Colonic mucosa (tissue), 4 donors: ENCODE measurements around the gene KCNH8. TPM values are rescaled to one million over a fixed set of nuclear protein-coding genes. Genes with fewer than 3 reads are reported as not detected.

ENCODE experiments used
- DNase-seq: peaks from one replicate; pipeline ENCODE4 v3.0.0-alpha.2; 2020
- H3K27ac ChIP-seq: fragments of 200-600 bp; one replicate; pipeline ENCODE4 v1.8.0; 2021
- H3K27me3 ChIP-seq: fragments of 200-600 bp; one replicate; pipeline ENCODE4 v1.8.0; 2021
- H3K36me3 ChIP-seq: fragments of 200-600 bp; one replicate; pipeline ENCODE4 v1.8.0; 2021
- H3K4me1 ChIP-seq: fragments of 200-600 bp; one replicate; pipeline ENCODE4 v1.8.0; 2021; ENCODE audit warnings: mild to moderate bottlenecking
- H3K4me3 ChIP-seq: fragments of 200-600 bp; one replicate; pipeline ENCODE4 v1.8.0; 2021
- H3K9ac ChIP-seq, 2 donors: one replicate each; pipeline ENCODE4 v1.7.0; 2013; ENCODE audit warnings: control low read depth in 2 of 2, low read depth in 2 of 2, low read length in 2 of 2
- H3K9me3 ChIP-seq: fragments of 200-600 bp; one replicate; pipeline ENCODE4 v1.8.0; 2021
- intact Hi-C: fragments of 100-400 bp; cut with DNase I; formaldehyde crosslinking; loops from one replicate; pipeline ENCODE4 v1.14.1; 2022
- microRNA-seq: library from miRNA; unstranded; fragments of <30 nt; microRNA quantifications from one replicate; pipeline ENCODE4, GENCODE V29; 2019
- total RNA-seq, 2 donors: library from RNA; stranded (reverse); fragmentation: NEBNext Ultra II Directional in 1 of 2; extraction: Animal tissue kit (Norgen Biotek cat#: 25700) in 1 of 2; gene quantifications; one replicate each; pipeline ENCODE4 v1.2.1, GENCODE V29; 2021
- TF ChIP-seq, protein P1 (sequence below): fragments of 200-600 bp; IDR thresholded peaks from one replicate; pipeline ENCODE4 v1.8.0; 2022; ENCODE audit warnings: antibody characterized with exemption, mild to moderate bottlenecking
- donor health status: healthy.
- donor health status: DM: no; HTN: no; CAD: no.
- donor health status: DM: no; HTN: no; CAD: no.

KCNH8 gene
- total RNA-seq, 2 donors from 2014 or later, result 0.77 TPM

DNA sequence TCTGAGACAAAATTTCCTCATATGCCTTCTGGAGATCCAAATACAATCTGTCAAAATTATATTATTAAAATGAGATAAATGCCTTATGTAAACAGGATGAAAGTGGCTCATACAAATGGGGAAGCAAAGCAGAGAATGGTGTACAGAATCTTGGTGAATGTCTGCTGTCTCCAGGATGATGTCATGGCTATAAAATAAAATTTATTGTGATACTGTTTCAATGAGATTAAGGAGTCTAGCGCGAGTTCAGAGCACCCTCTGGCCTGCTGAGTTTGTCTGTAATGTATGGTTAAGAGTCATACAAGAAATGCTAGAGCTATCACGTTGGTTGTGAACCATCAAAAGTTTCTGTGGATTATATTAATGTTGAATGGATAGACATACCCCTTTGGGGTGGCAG, 426.0 kb downstream of the KCNH8 start:
- H3K27ac ChIP-seq, result no peak overlapping the region
- intact Hi-C loops, result no loop called here

DNA sequence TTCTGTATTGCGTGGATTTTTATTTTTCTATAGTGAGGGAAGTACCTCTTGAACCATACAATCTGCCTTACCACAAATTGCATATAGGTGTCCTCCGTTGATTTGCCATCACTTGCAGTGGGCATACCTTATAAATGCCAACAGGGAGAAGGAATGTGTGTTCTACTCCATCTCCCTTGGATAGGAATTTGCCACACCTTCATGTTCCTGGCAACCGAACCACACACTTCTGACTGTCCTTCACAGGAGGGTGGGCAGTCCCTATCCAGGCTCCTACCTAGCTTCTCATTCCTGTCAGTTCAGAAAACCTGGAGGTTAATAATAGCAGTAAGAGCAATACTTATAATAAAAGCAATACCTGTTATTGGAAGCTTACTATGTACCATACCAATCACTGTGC, 428.0 kb downstream of the KCNH8 start:
- TF ChIP-seq, protein P1, sequence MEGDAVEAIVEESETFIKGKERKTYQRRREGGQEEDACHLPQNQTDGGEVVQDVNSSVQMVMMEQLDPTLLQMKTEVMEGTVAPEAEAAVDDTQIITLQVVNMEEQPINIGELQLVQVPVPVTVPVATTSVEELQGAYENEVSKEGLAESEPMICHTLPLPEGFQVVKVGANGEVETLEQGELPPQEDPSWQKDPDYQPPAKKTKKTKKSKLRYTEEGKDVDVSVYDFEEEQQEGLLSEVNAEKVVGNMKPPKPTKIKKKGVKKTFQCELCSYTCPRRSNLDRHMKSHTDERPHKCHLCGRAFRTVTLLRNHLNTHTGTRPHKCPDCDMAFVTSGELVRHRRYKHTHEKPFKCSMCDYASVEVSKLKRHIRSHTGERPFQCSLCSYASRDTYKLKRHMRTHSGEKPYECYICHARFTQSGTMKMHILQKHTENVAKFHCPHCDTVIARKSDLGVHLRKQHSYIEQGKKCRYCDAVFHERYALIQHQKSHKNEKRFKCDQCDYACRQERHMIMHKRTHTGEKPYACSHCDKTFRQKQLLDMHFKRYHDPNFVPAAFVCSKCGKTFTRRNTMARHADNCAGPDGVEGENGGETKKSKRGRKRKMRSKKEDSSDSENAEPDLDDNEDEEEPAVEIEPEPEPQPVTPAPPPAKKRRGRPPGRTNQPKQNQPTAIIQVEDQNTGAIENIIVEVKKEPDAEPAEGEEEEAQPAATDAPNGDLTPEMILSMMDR, result no peak

More for the DNA sequence above, 426.0 kb downstream of the KCNH8 start:
- Histone ChIP-seq H3K4me1 (no peaks in the 10 kb centered on the region), H3K9me3 (no peaks in the 10 kb centered on the region), H3K27me3 (no peaks in the 10 kb centered on the region), H3K36me3 (no peaks in the 10 kb centered on the region), H3K9ac (no peak overlapping the region), H3K4me3 (no peak overlapping the region)
- TF ChIP-seq, protein P1, result no peak
- DNase-seq, result no peak

More for the DNA sequence above, 428.0 kb downstream of the KCNH8 start:
- no peaks in the 10 kb centered on the region for H3K9me3 ChIP-seq
- no peak overlapping the region for H3K27ac ChIP-seq
- H3K27me3 ChIP-seq, result no peaks in the 10 kb centered on the region
- H3K4me1 ChIP-seq, result no peaks in the 10 kb centered on the region
- no peaks in the 10 kb centered on the region for H3K36me3 ChIP-seq
- no peak for DNase-seq
- intact Hi-C loops, result no loop called here
- H3K4me3 ChIP-seq, result no peak overlapping the region
- no peak overlapping the region for H3K9ac ChIP-seq

Small RNA genes within 50 kb of the gene (microRNA-seq; reads per million reads assigned to microRNA genes)
- gene MIR4791, result not detected
